ENCODE data around the gene CSNK1G2. TPM values are rescaled to one million over a fixed set of nuclear protein-coding genes. Genes with fewer than 3 reads are reported as not detected.

CSNK1G2 gene
- total and polyA plus RNA-seq, 8 donors = 20.7 to 69.4 (median 27.9) TPM

GRCh38 chr19:1953037-1953436, 12.1 kb downstream of the CSNK1G2 start:
- DNase-seq (no peak), ATAC-seq (no peak), FAIRE-seq (no peak)
- no peak overlapping the region for H3K27ac ChIP-seq
- no peaks in the 10 kb centered on the region for H3K36me3 ChIP-seq
- intact Hi-C loops (cut with DNase I) = no loop called here
- no peaks in the 10 kb centered on the region for H3K9me3 ChIP-seq
- WGBS, 2 donors = 91 to 93% methylated on average over 18 to 19 of the region's 19 CpGs
- H3K27me3 ChIP-seq = no peaks in the 10 kb centered on the region
- TF ChIP-seq CTCF (IDR thresholded peaks at IDR 0.05) = no peak
- H3K4me1 ChIP-seq = no peaks in the 10 kb centered on the region
- no peak overlapping the region for H3K4me3 ChIP-seq

- peak in 2 of 6 donors; percentile 55 to 56 for DNase-seq
Observed at GRCh38 chr19:1953441-1954094, 12.6 kb downstream of the CSNK1G2 start.

GRCh38 chr19:1954532-1954933, 13.6 kb downstream of the CSNK1G2 start:
- H3K27ac ChIP-seq = no peak overlapping the region
- intact Hi-C loops (cut with DNase I) = no loop called here
- no peak for TF ChIP-seq CTCF (IDR thresholded peaks at IDR 0.05)
- FAIRE-seq (no peak), DNase-seq (peak in 1 of 6 donors; percentile 52), ATAC-seq (no peak)
- H3K9me3 ChIP-seq = no peaks in the 10 kb centered on the region
- no peaks in the 10 kb centered on the region for H3K36me3 ChIP-seq
- no peaks in the 10 kb centered on the region for H3K4me1 ChIP-seq
- 94 to 95% methylated on average over 15 of the region's 15 CpGs for WGBS, 2 donors
- H3K4me3 ChIP-seq = no peak overlapping the region
- H3K27me3 ChIP-seq = no peaks in the 10 kb centered on the region

More at GRCh38 chr19:1953441-1954094, 12.6 kb downstream of the CSNK1G2 start:
- WGBS, 2 donors = 88 to 92% methylated on average over 30 to 32 of the region's 32 CpGs
- Histone ChIP-seq H3K27me3 (no peaks in the 10 kb centered on the region), H3K27ac (no peak overlapping the region), H3K36me3 (no peaks in the 10 kb centered on the region), H3K4me1 (no peaks in the 10 kb centered on the region), H3K9me3 (no peaks in the 10 kb centered on the region), H3K4me3 (no peak overlapping the region)
- intact Hi-C loops (cut with DNase I) = no loop called here
- TF ChIP-seq CTCF (IDR thresholded peaks at IDR 0.05) = no peak
- FAIRE-seq (no peak), ATAC-seq (no peak)

- ATAC-seq = no peak
- peak in 1 of 6 donors; percentile 74 for DNase-seq
- H3K36me3 ChIP-seq = no peaks in the 10 kb centered on the region
- intact Hi-C loops (cut with DNase I) = no loop called here
- no peaks in the 10 kb centered on the region for H3K9me3 ChIP-seq
- H3K4me1 ChIP-seq = no peaks in the 10 kb centered on the region
- no peak overlapping the region for H3K4me3 ChIP-seq
- no peaks in the 10 kb centered on the region for H3K27me3 ChIP-seq
- H3K27ac ChIP-seq = no peak overlapping the region
- 84 to 85% methylated on average over 48 to 51 of the region's 51 CpGs for WGBS, 2 donors
- no peak for FAIRE-seq
- TF ChIP-seq CTCF (IDR thresholded peaks at IDR 0.05) = no peak
Observed at GRCh38 chr19:1955171-1956121, 14.5 kb downstream of the CSNK1G2 start.
